ENCODE measurements around the gene CEP162.
"Not testable (repeated sequence)": the region's sequence is repeated elsewhere in the genome, so short reads cannot be mapped to it uniquely, and the experiment has no call there.

GRCh38 chr6:84133385-84133784 lies 94.1 kb downstream of the CEP162 start:
- TF ChIP-seq, protein P1, sequence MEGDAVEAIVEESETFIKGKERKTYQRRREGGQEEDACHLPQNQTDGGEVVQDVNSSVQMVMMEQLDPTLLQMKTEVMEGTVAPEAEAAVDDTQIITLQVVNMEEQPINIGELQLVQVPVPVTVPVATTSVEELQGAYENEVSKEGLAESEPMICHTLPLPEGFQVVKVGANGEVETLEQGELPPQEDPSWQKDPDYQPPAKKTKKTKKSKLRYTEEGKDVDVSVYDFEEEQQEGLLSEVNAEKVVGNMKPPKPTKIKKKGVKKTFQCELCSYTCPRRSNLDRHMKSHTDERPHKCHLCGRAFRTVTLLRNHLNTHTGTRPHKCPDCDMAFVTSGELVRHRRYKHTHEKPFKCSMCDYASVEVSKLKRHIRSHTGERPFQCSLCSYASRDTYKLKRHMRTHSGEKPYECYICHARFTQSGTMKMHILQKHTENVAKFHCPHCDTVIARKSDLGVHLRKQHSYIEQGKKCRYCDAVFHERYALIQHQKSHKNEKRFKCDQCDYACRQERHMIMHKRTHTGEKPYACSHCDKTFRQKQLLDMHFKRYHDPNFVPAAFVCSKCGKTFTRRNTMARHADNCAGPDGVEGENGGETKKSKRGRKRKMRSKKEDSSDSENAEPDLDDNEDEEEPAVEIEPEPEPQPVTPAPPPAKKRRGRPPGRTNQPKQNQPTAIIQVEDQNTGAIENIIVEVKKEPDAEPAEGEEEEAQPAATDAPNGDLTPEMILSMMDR (IDR thresholded peaks at IDR 0.05 in 2 of 3, conservative IDR thresholded peaks at IDR 0.05 in 1 of 3; ENCODE audit: control insufficient read depth in 2 of 3, extremely low read depth in 1 of 3, insufficient read depth in 1 of 3, low read depth in 3 of 3, low read length in 3 of 3) = not testable (repeated sequence)
- not testable (repeated sequence) for TF ChIP-seq SMAD1 (IDR thresholded peaks at IDR 0.05; ENCODE audit: low read depth, partially characterized antibody); CHD1 (IDR thresholded peaks at IDR 0.05; ENCODE audit: low read depth, low read length); EP300 (IDR thresholded peaks at IDR 0.05; ENCODE audit: borderline replicate concordance in 1 of 2, control insufficient read depth in 1 of 2, low read depth in 2 of 2, low read length in 2 of 2); MAX (IDR thresholded peaks at IDR 0.05; ENCODE audit: low read depth, low read length); POLR2AphosphoS5 (IDR thresholded peaks at IDR 0.05; ENCODE audit: low read length); YY1 (IDR thresholded peaks at IDR 0.05; ENCODE audit: low read depth, low read length); TBL1XR1 (IDR thresholded peaks at IDR 0.05; ENCODE audit: low read depth, low read length); ZNF274 (IDR thresholded peaks at IDR 0.05; ENCODE audit: insufficient read depth, insufficient read length); NR2C2 (IDR thresholded peaks at IDR 0.05; ENCODE audit: borderline replicate concordance, control insufficient read depth, insufficient read length, low read depth); GATAD2B (conservative IDR thresholded peaks at IDR 0.05; ENCODE audit: low read depth); FOXK2 (IDR thresholded peaks at IDR 0.05)
